HG03025 (cell line): ENCODE results near the gene DHRS3.
"Not testable (repeated sequence)": the region's sequence is repeated elsewhere in the genome, so short reads cannot be mapped to it uniquely, and the experiment has no call there.

Source experiments
- ATAC-seq: cut with Tn5 transposase; IDR thresholded peaks from one replicate; pipeline ENCODE4 v1.9.1; 2021; ENCODE audit warnings: mild to moderate bottlenecking, moderate library complexity; ENCODE audit not compliant: unreplicated experiment, low FRiP score

Gene DHRS3, protein sequence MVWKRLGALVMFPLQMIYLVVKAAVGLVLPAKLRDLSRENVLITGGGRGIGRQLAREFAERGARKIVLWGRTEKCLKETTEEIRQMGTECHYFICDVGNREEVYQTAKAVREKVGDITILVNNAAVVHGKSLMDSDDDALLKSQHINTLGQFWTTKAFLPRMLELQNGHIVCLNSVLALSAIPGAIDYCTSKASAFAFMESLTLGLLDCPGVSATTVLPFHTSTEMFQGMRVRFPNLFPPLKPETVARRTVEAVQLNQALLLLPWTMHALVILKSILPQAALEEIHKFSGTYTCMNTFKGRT

DNA sequence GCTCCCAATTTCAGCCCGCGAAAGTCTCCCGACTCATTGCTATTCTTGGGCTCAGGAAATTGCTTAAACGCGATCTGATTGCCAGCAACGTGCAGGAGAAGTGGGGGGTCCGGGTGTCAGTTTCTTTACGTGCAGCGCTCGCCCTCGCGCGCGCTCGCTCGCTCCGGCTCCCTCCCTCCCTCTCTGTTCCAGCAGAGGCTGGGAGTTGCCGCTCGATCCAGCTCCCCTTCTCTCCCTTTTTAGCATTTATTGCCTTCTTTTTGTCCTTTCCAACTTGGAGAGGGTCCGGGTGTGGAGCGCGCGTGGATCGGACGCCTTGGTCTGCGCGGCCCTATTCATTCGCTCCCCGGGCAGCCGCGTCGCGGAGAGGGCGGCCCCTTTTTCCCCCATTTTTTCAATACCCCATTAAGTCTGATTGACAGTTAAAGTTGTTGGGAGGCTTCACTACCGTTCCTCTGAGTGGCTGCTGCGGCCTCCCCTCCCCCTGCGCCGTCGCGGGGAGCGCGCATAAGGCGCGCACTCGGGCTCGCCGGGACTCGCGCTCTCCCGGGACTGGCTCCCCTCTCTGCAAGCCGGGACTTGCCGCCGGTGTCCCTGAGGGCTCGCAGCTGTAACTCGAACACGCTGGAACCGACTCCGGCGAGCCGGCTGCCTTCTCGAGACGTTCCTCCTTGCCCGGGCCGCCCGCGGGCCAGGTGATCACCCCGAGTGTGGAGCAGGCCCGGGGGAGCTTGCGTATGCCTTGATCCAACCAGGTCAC, at the start of gene DHRS3:
Gene DHRS3, minus strand, starts transcription at position 310 of the 760 bp plus-strand sequence. CDS start 862 bp downstream, outside the sequence.
- no peak for ATAC-seq

DNA sequence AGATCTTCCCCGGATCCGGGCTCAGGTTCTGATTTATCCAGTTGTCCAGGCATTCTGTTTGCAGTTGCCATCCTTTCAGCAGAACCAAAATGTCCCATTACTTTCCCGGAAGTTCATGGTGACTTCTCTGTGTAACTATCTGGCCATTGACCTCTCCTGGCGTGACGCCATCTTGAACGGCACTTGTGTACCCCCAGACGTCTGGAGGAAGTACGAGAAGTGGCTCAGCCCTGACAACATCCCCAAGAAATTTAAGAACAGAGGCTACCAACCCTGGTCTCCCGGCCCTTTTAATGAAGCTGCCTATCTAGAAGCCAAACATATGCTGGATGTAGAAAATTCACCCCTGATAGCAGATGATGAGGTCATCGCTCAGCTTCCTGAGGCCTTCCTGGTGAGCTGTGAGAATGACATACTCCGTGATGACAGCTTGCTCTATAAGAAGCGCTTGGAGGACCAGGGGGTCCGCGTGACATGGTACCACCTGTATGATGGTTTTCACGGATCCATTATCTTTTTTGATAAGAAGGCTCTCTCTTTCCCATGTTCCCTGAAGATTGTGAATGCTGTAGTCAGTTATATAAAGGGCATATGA, 48.2 kb upstream of the DHRS3 start:
- ATAC-seq = no peak

DNA sequence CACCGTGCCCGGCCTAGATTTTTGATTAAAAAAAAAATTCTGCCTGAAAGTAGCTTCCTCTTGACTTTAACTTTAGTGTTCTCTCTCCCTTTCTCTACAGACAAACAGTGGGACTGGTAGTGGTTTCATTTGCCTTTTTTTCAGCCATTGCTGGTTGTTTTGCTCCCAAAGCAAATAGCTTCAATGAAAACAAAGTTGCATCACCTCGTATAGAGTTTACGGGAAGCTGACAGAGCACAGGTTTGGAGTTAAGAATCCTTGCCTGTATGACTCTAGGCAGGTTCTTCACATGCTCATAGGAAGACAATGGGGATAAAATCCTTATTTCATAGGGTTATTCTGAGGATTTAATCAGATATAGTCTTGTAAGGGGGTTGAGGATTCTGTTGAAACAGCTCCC, 47.5 kb upstream of the DHRS3 start:
- no peak for ATAC-seq

DNA sequence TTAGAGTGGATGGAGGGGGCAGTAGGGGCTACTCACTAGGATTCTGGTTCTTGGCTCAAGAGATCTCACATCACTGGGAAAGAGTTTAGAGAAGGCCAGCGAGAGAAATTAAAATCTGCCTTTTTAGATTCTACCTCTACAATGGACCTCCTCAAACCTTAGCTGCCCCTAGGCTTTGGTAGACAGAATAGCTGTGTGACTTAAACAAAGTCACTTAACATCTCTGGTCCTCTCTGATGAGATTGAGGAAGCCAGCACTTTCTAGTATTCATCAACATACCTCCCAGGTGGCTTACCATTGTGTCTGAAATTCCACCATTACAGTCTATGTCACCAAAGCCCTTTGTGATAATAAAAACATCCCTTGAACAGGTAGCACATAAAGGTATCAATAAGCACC, 44.5 kb upstream of the DHRS3 start:
- no peak for ATAC-seq

DNA sequence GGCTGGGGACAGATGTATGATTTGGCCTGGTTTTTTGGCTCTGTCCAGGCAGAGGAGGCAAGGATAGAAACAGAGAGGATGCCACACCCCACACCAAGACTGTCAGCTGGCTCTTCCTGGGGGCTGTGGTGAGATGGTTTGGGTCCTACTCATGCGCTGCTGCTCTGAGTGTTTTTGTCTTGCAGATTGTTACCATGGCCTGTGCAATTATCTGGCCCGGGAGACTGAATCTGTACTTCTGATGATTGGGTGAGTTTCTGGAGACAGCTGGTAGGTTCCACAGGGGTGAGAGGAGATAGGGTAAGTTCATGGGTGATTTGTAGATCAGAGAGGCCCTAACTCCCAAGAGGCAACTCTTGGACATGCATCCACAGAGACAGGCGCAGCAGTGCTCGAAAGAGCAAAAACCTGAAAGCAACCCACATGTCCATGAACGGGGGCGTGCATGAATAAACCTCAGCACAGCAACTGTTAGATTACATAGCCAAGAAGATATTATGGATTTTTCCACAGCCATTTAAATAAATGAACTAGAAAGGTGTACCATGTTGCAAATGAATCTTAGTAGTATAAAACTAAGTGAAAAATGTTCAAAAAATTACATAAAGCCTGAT, 43.7 kb upstream of the DHRS3 start:
- no peak for ATAC-seq

DNA sequence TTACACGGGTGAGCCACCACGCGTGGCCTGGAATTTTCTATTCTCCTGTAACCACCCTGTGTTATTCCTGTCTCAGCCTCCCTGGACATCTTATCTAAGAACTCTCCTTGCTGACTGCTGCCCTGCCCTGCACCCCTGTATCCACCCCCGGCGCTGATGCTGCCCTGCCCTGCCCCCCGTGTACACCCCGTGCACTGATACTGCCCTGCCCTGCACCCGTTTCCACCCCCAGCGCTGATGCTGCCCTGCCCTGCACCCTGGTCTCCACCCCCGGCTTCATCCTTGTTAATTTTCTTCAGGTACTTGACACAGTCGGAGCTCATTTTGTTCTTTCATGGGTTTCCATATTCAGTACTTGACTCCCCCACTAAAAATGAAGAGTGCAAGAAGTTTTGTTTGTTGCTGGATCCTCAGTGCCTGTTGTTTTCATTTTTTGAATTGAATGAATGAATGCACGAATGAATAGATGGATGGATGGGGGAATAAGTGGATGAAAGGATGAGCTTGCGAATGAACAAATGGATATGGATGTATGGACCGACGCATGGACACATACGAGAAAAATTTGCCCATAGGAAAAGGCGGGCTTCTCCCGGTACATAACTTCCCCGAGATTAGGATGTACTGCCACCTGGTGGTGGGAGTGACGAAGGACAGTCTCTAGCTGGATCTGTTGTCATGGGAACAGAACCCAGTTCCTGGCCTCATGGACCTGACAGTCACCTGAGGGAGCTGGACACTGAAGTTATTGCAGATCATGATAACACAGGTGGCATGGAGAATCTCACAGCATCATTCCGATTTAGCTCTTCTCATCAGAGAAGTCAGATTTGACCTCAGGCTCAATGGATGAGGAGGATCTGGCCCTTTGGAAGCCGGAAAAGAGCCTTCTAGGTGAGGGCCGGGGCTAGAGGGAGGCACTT, 40.8 kb upstream of the DHRS3 start:
- no peak for ATAC-seq

DNA sequence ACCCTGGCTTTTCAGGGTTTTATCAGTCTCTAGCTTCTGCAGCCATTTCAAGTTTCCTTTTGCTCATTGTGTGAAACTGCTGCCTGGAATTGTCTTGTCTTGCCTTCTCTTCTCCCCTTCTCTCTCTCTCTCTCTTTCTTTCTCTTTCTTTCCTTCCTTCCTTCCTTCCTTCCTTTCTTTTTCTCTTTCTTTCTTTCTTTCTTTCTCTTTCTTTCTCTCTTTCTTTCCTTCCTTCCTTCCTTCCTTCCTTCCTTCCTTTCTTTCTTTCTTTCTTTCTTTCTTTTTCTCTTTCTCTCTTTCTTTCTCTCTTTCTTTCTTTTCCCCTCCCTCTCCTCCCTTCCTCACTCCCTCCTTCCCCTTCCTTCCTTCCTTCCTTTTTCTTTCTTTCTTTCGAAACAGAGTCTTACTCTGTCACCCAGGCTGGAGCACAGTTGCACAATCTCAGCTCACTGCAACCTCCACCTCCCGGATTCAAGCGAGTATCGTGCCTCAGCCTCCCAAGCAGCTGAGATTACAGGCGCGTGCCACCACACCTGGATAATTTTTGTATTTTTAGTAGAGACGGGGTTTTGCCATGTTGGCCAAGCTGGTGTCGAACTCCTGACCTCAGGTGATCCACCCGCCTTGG, 40.0 kb upstream of the DHRS3 start:
- not testable (repeated sequence) for ATAC-seq

DNA sequence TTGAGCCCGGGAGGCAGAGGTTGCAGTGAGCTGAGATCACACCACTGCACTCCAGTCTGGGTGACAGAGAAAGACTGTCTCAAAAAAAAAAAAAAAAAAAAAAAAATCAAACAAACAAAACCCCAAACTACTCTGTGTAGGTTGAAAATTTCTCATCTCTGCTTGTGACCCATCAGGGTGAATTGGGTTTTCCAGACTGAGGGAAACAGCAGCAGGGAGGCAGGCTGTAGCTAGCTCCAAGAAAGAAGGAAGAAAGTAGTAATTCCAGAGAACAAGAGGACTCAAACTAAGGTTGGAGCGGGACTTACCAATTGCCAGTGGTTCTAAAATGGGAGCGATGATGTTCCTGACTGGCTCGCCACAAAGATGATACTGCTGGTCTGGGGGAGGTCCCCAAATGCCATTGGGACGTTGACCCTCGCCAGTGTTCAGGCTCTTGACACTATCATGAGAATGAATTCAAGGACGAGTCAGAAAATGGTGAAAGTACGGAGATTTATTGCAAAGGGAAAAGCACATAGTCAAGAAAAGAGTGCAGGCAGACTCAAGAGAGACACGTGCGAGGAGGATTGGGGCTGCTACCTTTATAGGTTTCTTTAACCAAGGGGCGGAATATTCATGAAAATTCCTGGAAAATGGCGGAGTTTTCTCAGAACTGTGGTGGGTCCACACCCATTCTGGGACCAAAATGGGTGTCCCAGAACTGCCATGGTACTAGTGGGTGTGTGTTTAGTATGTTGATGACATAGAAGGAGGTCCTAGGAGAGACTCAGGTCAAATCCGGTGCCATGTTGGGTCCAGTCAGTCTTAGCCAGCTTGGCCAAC, 39.3 kb upstream of the DHRS3 start:
- no peak for ATAC-seq

DNA sequence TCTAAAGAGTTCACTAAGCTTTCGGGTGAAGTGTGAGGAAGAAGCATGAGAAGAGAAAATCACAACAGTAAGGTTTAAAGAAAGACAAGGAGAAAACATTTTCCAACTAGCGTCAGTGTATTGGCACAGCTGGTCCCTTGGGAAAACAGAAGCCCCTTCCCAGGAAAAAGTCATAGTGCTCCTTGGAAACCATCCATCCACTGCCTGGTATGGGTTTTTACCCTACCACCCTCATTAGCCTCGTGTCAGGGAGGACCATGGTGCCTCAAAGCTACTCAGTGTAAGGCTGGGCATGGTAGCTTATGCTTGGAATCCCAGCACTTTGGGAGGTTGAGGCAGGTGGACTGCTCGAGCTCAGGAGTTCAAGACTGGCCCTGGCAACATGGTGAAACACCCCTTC, 38.6 kb upstream of the DHRS3 start:
- ATAC-seq = no peak

DNA sequence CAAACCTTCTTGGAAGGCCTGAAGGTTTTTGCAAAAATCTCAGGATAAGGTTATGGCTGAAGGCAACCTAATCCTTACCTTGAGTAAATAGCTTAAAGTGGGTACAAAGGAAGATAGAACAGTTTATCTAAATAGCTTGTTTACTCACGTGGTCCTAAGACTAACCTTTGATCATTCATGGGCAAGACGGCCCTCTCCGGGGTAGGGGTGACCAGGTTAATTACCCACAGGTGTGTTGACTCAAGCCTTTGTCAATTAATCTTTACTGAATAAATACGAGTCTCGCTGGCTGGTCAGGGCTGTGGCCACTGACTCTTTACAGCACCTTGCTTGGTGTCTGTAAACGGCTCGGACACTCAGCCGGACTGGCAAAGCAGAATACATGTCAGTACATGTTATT, 36.6 kb upstream of the DHRS3 start:
- no peak for ATAC-seq

DNA sequence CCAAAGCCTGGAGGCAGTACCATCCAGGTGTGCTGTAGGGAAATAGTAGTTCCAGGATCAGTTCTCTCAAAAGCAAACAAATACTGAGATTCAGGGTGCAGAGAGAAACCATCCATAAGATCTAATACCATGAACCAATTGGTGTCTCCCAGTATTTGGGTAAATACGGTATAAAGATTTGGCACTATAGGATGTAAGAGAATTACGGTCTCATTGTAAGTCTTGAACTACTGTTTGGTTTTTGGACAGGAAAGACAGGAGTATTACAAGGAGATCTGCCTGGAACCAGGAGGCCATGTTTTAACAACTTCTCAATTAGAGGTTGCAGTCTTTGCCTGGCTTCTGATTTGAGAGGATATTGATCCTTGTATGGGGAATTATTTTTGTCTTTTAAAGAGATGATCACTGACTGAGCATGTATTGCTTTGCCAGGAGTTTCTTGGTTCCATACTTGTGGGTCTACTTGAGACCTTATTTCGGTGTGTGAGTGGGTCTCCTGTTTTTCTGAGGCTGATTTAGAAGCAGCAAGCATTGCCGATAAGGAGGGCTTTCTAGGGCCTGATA, 36.1 kb upstream of the DHRS3 start:
- ATAC-seq = no peak

DNA sequence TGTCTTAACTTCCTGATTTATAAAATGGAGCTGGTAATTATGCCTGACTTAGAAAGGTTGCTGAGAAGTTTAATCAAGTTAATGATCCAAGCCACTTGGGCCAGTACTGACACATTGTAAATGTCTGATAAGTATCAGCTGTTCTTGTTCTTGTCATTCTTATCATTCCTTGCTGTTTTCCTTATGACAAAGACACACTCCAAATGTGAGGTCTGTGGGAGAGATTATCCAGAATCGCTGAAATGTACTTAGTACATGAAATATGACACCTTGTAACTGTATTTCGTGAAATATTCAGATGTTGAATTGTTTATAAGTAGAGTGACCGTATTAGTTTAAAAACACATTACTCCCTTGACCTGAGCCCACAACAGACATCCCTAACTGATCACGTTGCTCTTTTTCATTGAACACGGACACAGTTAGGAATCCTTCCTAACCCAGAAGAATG, 32.0 kb upstream of the DHRS3 start:
- no peak for ATAC-seq

DNA sequence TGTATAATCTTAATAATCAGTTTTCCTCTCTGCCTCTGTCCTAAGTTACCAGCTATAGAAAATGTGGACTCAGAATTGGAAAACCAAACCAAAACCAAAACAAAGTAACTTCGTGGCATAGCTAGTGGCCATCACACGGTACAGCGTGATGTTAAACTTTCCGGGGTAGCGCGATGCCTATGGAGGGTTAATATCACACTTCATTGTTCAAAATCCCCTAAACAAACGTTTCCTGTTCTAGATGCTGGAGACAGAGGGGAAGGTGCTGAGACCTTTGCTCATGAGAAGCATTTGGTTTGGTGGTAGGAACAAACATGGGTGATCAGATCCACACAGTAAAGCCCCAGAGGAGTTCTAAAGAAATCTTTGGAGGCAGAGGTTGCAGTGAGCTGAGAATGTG, 30.7 kb upstream of the DHRS3 start:
- ATAC-seq = no peak

DNA sequence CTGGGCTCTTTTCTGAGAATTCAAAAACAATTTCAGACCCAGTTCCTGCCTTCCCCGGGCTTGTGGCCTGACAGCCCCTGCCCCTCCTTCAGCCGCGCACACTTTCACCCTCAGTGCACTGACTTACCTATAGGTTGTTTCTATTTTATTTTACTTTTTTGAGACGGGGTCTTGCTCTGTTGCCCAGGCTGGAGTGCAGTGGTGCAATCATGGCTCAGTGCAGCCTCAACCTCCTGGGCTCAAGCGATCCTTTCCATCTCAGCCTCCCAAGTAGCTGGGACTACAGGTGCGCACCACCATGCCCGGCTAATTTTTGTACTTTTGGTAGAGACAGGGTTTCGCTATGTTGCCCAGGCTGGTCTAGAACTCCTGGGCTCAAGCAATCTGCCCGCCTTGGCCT, 27.4 kb upstream of the DHRS3 start:
- not testable (repeated sequence) for ATAC-seq

DNA sequence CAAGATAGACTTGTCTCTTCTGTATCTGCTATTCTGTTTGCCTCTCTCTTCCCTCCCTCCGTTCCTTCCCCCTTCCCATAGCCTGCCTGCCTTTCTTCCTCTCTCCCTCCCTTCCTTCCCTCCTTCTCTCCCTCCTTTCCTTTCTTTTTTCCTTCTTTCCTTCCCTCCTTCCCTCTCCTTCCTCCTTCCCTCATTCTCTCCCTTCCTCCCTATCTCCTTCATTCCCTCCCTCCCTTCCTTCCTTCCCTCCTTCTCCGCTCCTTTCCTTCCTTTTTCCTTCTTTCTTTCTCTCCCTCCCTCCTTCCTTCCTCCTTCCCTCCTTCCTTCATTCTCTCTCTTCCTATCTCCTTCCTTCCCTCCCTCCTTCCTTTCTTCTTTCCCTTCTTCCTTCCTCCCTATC, 26.8 kb upstream of the DHRS3 start:
- ATAC-seq = no peak

DNA sequence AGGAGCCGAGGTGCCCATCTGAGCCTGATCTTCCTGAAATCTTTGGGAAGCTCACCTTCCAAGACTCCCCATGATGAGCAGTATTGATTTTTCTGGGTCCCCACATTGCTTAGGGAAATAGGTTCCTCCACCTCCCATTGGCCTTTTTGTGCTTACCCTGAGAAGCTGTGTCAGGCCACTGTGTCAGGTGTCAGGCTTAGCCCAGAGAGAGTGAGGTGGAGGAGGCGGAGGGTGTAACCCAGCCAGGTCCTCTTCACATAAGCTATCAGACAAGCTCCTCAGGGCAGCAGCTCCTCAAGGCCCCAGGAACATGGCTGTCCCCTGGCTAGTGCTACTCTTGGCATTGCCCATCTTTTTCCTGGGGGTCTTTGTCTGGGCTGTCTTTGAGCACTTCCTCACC, 26.2 kb upstream of the DHRS3 start:
- ATAC-seq = no peak

DNA sequence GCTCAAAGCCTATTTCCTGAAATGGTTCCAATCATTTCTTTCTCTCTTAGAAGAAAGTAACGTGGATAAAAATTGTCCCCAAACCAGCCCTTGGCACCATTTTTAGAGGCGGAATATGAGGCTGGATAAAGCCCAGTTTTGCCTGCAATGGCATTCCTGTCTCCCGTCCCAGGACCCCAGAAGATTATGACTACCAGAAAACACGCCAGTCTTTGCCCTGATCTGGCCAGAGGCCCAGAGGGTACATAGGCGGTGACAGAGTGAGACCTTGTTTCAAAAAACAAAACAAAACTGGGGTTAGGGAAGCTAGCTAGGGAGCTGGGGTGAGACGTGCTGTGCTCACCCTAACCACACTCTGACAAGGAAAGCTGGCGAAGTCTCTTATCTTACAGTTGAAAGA, 25.8 kb upstream of the DHRS3 start, which contains the start of gene AADACL4:
Gene AADACL4, plus strand, starts transcription at position 301 of the 400 bp plus-strand sequence. CDS start 462 bp downstream, outside the sequence.
- no peak for ATAC-seq

DNA sequence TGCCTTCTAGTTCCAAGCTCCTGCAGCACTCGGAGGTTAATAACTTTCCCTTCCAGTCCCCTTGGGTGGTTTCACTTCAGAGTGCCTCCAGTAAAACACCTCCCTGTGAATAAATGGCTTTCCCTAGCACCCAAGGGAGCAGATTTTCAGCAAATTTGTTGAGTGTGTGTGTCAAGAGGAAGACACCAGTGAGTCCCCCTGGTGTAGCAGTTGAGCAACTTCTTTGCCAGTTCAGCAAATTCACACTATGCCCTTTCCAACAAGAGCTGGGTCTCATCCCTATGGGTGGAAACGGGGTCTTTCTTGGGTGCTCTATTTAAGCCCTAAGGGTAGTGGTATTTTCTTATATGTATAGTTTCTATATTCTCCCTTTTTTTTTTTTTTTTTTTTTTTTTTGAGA, 25.1 kb upstream of the DHRS3 start:
- ATAC-seq = no peak

DNA sequence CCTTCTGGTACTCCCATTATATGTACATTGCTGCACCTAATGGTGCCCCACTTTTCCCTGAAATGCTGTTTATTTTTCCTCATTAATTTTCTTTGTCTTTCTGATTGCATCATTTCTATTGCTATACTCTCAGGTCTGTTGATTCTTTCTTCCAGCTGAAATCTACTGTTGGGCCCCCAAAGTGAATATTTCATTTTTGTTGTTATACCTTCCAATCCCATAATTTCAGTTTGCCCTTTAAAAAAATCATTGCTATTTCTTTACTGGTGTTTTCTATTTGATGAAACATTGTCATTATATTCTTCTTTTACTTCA, 22.9 kb upstream of the DHRS3 start:
- ATAC-seq = no peak
